Measurements from ENCODE around the gene CNTNAP2.

DNA sequence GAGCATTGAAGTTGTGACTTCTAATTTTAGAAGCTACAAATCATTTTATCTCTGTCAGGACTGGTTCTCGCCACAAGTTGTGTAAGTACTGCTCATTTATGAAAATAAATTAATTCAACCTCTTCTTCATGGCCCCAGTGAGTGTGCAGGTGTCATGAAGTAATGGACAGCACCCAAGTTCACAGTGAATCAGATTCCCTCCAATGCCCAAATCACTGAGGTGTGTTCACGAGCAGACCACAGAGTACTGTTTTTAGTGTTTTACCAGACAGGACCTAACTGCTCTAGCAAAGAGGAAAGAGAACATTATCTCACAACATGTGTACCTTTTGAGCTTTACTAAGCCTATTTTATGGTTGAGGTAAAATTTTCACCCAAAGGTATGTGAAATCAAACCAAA lies 980.0 kb downstream of the CNTNAP2 start:
- TF ChIP-seq POLR2AphosphoS5 (IDR thresholded peaks at IDR 0.05; ENCODE audit: borderline replicate concordance, low read depth, low read length) = no peak
- TF ChIP-seq EZH2 (IDR thresholded peaks at IDR 0.05) = no peak
- no peak for TF ChIP-seq FOXP2 (optimal IDR thresholded peaks at IDR 0.05; ENCODE audit: control extremely low read depth, extremely low read length, insufficient read depth)
